AG09319 (cell line): Measurements from ENCODE around the gene ATXN7L1.

Experiments
- DNase-seq: peaks from one replicate; pipeline ENCODE4 v3.0.0-alpha.2; 2010; ENCODE audit warnings: low read depth; ENCODE audit errors: extremely low read depth
- CTCF ChIP-seq: IDR thresholded peaks from 2 replicates; pipeline ENCODE4 v1.5.1; 2011; ENCODE audit warnings: low read depth, mild to moderate bottlenecking, inconsistent platforms, low read length, moderate library complexity

ATXN7L1 gene

DNA sequence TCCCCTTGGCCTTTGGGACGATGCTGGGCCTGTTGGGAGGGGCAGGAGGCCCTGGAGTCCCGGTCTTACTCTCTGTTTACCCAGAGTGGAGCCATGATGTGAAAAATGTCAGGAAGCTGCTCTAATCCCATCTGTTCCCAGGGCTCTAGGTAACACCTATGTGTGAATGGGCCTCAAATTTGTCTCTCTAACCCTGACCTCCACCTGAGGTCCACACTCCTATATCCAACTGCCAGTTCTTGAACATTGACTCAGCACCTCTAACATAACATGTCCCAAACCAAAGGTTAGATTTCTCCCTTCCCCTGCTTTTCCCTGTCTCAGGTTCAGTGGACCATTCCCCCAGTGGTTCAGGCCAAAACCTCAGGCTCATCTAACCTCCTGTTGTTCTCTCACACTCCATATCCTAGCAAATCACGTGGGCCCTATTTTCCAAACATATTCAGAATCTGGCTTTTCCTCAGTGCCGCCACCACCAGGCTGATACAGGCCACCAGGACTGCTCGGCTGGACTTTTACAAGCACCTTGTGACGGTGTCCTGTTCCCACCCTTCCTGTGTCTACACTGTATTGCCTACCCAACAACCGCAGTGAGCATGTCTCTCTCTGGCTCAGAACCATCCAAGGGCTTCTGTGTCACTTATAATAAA, 130.6 kb downstream of the ATXN7L1 start:
- TF ChIP-seq CTCF: no peak
- DNase-seq: no peak

GRCh38 chr7:105744258-105744657, 132.1 kb downstream of the ATXN7L1 start:
- TF ChIP-seq CTCF: no peak
- no peak for DNase-seq

GRCh38 chr7:105743351-105744090, 132.9 kb downstream of the ATXN7L1 start:
- no peak for TF ChIP-seq CTCF
- DNase-seq: no peak

DNA sequence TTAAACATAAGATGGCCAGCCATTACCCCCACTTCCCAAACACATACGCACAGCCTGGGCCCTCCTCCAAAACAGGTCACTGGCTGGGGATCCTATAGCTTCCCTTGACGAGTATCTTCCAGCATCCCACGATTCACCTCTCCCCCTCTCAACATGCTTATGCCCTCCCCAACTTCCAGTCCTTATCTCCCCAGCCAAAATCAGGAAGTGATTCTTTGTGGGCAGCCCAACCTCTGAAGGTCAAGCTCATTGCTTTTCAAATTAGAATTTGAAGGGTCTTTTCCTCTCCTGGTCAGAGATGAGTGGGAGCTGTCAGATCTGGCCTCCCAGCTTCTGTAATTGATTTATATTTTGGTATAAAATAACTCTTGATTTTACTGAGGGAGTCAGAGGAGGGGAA, 133.6 kb downstream of the ATXN7L1 start:
- TF ChIP-seq CTCF: no peak
- DNase-seq: no peak

- no peak for DNase-seq
- TF ChIP-seq CTCF: no peak
Observed at GRCh38 chr7:105741982-105742381, 134.4 kb downstream of the ATXN7L1 start.

DNA sequence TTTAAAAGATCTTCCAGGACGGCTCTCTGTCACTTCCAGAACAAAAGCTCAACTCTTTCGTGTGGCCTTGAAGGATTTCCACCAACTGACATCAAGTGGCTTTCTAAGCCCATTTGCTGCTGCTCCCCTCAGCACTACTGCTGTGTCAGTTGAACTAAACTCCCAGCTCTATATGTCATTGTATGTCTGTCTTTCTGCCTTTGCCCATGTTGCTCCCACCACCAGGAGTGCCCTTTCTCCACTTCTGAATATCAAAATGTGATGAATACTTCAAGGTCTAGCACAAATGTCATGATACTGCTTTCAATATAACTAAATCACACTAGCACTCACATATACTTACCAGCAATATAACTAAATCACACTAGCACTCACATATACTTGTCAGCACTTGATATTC, 138.3 kb downstream of the ATXN7L1 start:
- DNase-seq: no peak
- TF ChIP-seq CTCF: no peak

DNA sequence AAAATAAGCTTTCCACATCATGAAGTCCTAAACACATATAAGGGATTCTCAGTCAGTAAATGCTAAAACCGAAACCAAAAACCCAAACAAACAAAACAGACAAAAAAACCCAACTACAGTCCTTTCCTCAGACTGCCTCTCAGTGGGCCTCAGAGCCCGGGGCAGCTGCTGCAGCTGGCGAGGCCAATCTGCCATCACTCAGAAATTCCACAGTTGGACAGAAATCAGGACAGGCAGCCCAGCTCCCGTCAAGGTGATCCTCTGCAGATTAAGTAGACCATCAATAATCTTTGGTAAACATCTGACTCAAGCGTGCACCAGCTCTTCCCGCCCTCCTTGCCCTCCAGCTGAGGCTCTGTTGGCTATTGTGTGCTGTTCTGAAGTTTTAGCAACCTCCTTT, 142.2 kb downstream of the ATXN7L1 start:
- no peak for TF ChIP-seq CTCF
- no peak for DNase-seq
